H9 (cell line): ENCODE measurements around the gene HDGFL1. TPM values are rescaled to one million over a fixed set of nuclear protein-coding genes. Genes with fewer than 3 reads are reported as not detected.

ENCODE experiments used
- DNase-seq: peaks from one replicate; pipeline ENCODE4 v3.0.0-alpha.2; 2017
- H2AFZ ChIP-seq: one replicate; pipeline ENCODE4 v1.6.1; 2013; ENCODE audit warnings: mild to moderate bottlenecking, low read length, control low read depth, moderate library complexity
- H2AK5ac ChIP-seq: 2 replicates; pipeline ENCODE4 v1.6.1; 2013; ENCODE audit warnings: low read length, control low read depth, mixed read lengths; ENCODE audit not compliant: insufficient read length
- H2BK120ac ChIP-seq: one replicate; pipeline ENCODE4 v1.6.1; 2013; ENCODE audit warnings: low read depth, mild to moderate bottlenecking, low read length, control low read depth, inconsistent platforms; ENCODE audit not compliant: poor library complexity, severe bottlenecking
- H2BK12ac ChIP-seq: 2 replicates; pipeline ENCODE4 v1.6.1; 2013; ENCODE audit warnings: low read length, control low read depth, mixed read lengths, low read depth; ENCODE audit not compliant: insufficient read length
- H2BK15ac ChIP-seq: 2 replicates; pipeline ENCODE4 v1.6.1; 2013; ENCODE audit warnings: low read depth, low read length, control low read depth
- H2BK20ac ChIP-seq: one replicate; pipeline ENCODE4 v1.6.1; 2013; ENCODE audit warnings: low read depth, mild to moderate bottlenecking, low read length, control low read depth, inconsistent platforms; ENCODE audit not compliant: poor library complexity, severe bottlenecking
- H2BK5ac ChIP-seq: 2 replicates; pipeline ENCODE4 v1.6.1; 2013; ENCODE audit warnings: low read length, control low read depth, mixed read lengths; ENCODE audit not compliant: insufficient read length
- H3K14ac ChIP-seq: 2 replicates; pipeline ENCODE4 v1.6.1; 2013; ENCODE audit warnings: low read length, control low read depth; ENCODE audit not compliant: insufficient read depth
- H3K18ac ChIP-seq: 2 replicates; pipeline ENCODE4 v1.6.1; 2013; ENCODE audit warnings: low read depth, mild to moderate bottlenecking, mixed read lengths, low read length, control low read depth; ENCODE audit not compliant: insufficient read length
- H3K23ac ChIP-seq: 2 replicates; pipeline ENCODE4 v1.6.1; 2013; ENCODE audit warnings: low read length, control low read depth, mixed read lengths, low read depth; ENCODE audit not compliant: insufficient read length
- H3K23me2 ChIP-seq: 2 replicates; pipeline ENCODE4 v1.6.1; 2013; ENCODE audit warnings: low read depth, mild to moderate bottlenecking, mixed read lengths, low read length, control low read depth; ENCODE audit not compliant: insufficient read length, poor library complexity, severe bottlenecking
- H3K27ac ChIP-seq: 2 replicates; pipeline ENCODE4 v1.5.1; 2013; ENCODE audit warnings: low read length, control low read depth, mixed read lengths, low read depth; ENCODE audit not compliant: insufficient read length
- H3K27me3 ChIP-seq: 2 replicates; pipeline ENCODE4 v1.6.1; 2013; ENCODE audit warnings: low read length, control low read depth, inconsistent platforms; ENCODE audit not compliant: insufficient read depth
- H3K4ac ChIP-seq: 2 replicates; pipeline ENCODE4 v1.6.1; 2013; ENCODE audit warnings: low read depth, mild to moderate bottlenecking, control low read depth, inconsistent platforms, low read length, moderate library complexity
- H3K4me1 ChIP-seq: 2 replicates; pipeline ENCODE4 v1.6.1; 2013; ENCODE audit warnings: low read length, control low read depth, inconsistent platforms; ENCODE audit not compliant: insufficient read depth
- H3K4me2 ChIP-seq: 2 replicates; pipeline ENCODE4 v1.6.1; 2013; ENCODE audit warnings: low read length, control low read depth, mixed read lengths; ENCODE audit not compliant: insufficient read length, insufficient read depth
- H3K56ac ChIP-seq: 2 replicates; pipeline ENCODE4 v1.6.1; 2013; ENCODE audit warnings: low read depth, mild to moderate bottlenecking, mixed read lengths, low read length, control low read depth; ENCODE audit not compliant: insufficient read length
- H3K79me1 ChIP-seq: 2 replicates; pipeline ENCODE4 v1.6.1; 2013; ENCODE audit warnings: low read depth, mild to moderate bottlenecking, moderate library complexity, low read length, control low read depth, inconsistent platforms; ENCODE audit not compliant: insufficient read depth, poor library complexity, severe bottlenecking
- H3K79me2 ChIP-seq: 2 replicates; pipeline ENCODE4 v1.6.1; 2013; ENCODE audit warnings: low read length, control low read depth, inconsistent platforms; ENCODE audit not compliant: insufficient read depth
- H3K9ac ChIP-seq: 2 replicates; pipeline ENCODE4 v1.6.1; 2013; ENCODE audit warnings: low read length, control low read depth, mixed read lengths; ENCODE audit not compliant: insufficient read length; ENCODE audit errors: extremely low read depth
- H3K9me3 ChIP-seq: one replicate; pipeline ENCODE4 v1.6.1; 2013; ENCODE audit warnings: low read depth, low read length, inconsistent platforms; ENCODE audit not compliant: control insufficient read depth
- H3T11ph ChIP-seq: one replicate; pipeline ENCODE4 v1.6.1; 2013; ENCODE audit warnings: mild to moderate bottlenecking, low read length, control low read depth, inconsistent platforms
- H4K20me1 ChIP-seq: one replicate; pipeline ENCODE4 v1.6.1; 2013; ENCODE audit not compliant: control insufficient read depth, insufficient read length, insufficient read depth
- H4K5ac ChIP-seq: 2 replicates; pipeline ENCODE4 v1.6.1; 2013; ENCODE audit warnings: low read depth, mild to moderate bottlenecking, mixed read lengths, low read length, control low read depth; ENCODE audit not compliant: insufficient read length
- H4K8ac ChIP-seq: replicated peaks from 2 replicates; pipeline ENCODE4 v1.6.1; 2013; ENCODE audit warnings: low read length, control low read depth, mixed read lengths, low read depth; ENCODE audit not compliant: insufficient read length
- H4K91ac ChIP-seq: 2 replicates; pipeline ENCODE4 v1.6.1; 2013; ENCODE audit warnings: low read depth, mild to moderate bottlenecking, moderate library complexity, mixed read lengths, low read length, control low read depth; ENCODE audit not compliant: insufficient read length
- H3K27ac Mint-ChIP-seq, 3 experiments: 2 replicates in 2 of 3; 3 replicates in 1 of 3; pipeline ENCODE4 v1.8.0; 2020 to 2021; ENCODE audit warnings: mixed read lengths in 3 of 3, mild to moderate bottlenecking in 1 of 3, moderate library complexity in 1 of 3
- H3K27me3 Mint-ChIP-seq: 2 replicates; pipeline ENCODE4 v1.8.0; 2021; ENCODE audit warnings: low read depth, mild to moderate bottlenecking, moderate library complexity, mixed read lengths
- H3K36me3 Mint-ChIP-seq, 3 experiments: 2 replicates in 2 of 3; 3 replicates in 1 of 3; pipeline ENCODE4 v1.8.0; 2020 to 2021; ENCODE audit warnings: low read depth in 3 of 3, mixed read lengths in 3 of 3; ENCODE audit not compliant: insufficient read depth in 1 of 3
- H3K4me1 Mint-ChIP-seq, 2 experiments: 2 replicates each; pipeline ENCODE4 v1.8.0; 2020; ENCODE audit warnings: mixed read lengths in 2 of 2
- H3K4me3 Mint-ChIP-seq, 2 experiments: 2 replicates in 1 of 2; 3 replicates in 1 of 2; pipeline ENCODE4 v1.8.0; 2020 to 2021; ENCODE audit warnings: mild to moderate bottlenecking in 2 of 2, mixed read lengths in 2 of 2, moderate library complexity in 1 of 2
- H3K9me3 Mint-ChIP-seq, 2 experiments: 2 replicates in 1 of 2; 3 replicates in 1 of 2; pipeline ENCODE4 v1.8.0; 2020; ENCODE audit warnings: mild to moderate bottlenecking in 2 of 2, mixed read lengths in 2 of 2, moderate library complexity in 1 of 2
- WGBS: extraction: QIAGEN DNeasy Blood & Tissue Kit; methylation state at CpG from one replicate; pipeline ENCODE4 v1.1.7; 2013; ENCODE audit warnings: missing lambda C conversion rate, low lambda C conversion rate, mixed read lengths; ENCODE audit not compliant: insufficient read length; ENCODE audit errors: extremely low coverage; 5-methylcytosine and 5-hydroxymethylcytosine counted together
- total RNA-seq: library from RNA; stranded (reverse); gene quantifications from 2 replicates; pipeline ENCODE4 v1.2.1, GENCODE V29; 2021
- TF ChIP-seq, protein P1 (sequence below): fragments of 200-600 bp; sonication (generic); conservative IDR thresholded peaks from 3 replicates; pipeline ENCODE4 v1.8.0; 2021; ENCODE audit warnings: antibody characterized with exemption, mild to moderate bottlenecking

Gene HDGFL1
- total RNA-seq, 1 experiment from 2014 or later = not detected

DNA sequence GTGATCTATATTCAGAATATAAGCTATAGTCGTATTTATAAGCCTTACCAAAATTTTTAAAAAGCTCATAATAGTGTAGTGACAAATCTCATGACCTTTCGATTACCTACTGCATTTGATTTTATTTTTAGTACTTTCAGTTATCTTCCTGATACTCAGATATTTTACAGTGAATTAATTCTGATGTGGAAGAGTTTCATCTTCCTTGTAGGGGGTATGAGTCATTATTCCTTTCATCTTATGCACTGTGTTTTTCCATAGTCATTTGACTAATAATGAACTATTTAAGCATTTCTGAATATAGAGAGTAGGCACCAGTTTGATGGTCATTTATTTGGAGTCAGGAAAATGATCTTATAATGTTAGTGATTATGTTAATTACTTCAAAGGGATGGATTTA lies 36.4 kb downstream of the HDGFL1 start:
- H3K27ac Mint-ChIP-seq = no peak overlapping the region
- Histone ChIP-seq H3K79me2 (no peaks in the 10 kb centered on the region), H2BK15ac (no peak overlapping the region), H3K9me3 (no peaks in the 10 kb centered on the region), H3K14ac (no peak overlapping the region), H2AFZ (no peak overlapping the region), H4K8ac (no peak overlapping the region), H3K4me1 (no peaks in the 10 kb centered on the region), H3K18ac (no peak overlapping the region), H3K56ac (no peak overlapping the region), H3T11ph (no peak overlapping the region), H2BK20ac (no peak overlapping the region), H2AK5ac (no peak overlapping the region), H2BK120ac (no peak overlapping the region), H2BK5ac (no peak overlapping the region), H3K79me1 (no peaks in the 10 kb centered on the region), H3K4ac (no peak overlapping the region), H3K27me3 (no peaks in the 10 kb centered on the region), H2BK12ac (no peak overlapping the region), H3K23me2 (no peaks in the 10 kb centered on the region), H3K23ac (no peak overlapping the region), H4K91ac (no peak overlapping the region), H3K4me2 (no peak overlapping the region), H3K27ac (no peak overlapping the region), H4K20me1 (no peaks in the 10 kb centered on the region), H3K9ac (no peak overlapping the region), H4K5ac (no peak overlapping the region)
- no peaks in the 10 kb centered on the region for H3K27me3 Mint-ChIP-seq
- H3K36me3 Mint-ChIP-seq = peaks cover 0 to 13% (median 4%) of the 10 kb centered on the region in 3 experiments; a peak in 4 of 7 replicates
- TF ChIP-seq, protein P1, sequence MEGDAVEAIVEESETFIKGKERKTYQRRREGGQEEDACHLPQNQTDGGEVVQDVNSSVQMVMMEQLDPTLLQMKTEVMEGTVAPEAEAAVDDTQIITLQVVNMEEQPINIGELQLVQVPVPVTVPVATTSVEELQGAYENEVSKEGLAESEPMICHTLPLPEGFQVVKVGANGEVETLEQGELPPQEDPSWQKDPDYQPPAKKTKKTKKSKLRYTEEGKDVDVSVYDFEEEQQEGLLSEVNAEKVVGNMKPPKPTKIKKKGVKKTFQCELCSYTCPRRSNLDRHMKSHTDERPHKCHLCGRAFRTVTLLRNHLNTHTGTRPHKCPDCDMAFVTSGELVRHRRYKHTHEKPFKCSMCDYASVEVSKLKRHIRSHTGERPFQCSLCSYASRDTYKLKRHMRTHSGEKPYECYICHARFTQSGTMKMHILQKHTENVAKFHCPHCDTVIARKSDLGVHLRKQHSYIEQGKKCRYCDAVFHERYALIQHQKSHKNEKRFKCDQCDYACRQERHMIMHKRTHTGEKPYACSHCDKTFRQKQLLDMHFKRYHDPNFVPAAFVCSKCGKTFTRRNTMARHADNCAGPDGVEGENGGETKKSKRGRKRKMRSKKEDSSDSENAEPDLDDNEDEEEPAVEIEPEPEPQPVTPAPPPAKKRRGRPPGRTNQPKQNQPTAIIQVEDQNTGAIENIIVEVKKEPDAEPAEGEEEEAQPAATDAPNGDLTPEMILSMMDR = no peak
- peaks cover 3 to 9% of the 10 kb centered on the region in 2 experiments; a peak in 3 of 5 replicates for H3K9me3 Mint-ChIP-seq
- peaks cover 3 to 8% of the 10 kb centered on the region in 2 experiments for H3K4me1 Mint-ChIP-seq
- DNase-seq = no peak
- no peak overlapping the region for H3K4me3 Mint-ChIP-seq
- WGBS = no CpG with 5 or more reads among the region's 2 CpGs
